Adrenal gland (tissue), 12 donors: Measurements from ENCODE around the gene ENTPD5. TPM values are rescaled to one million over a fixed set of nuclear protein-coding genes. Genes with fewer than 3 reads are reported as not detected.
A peak's percentile ranks its signal among the peaks of the same experiment; 100 is the strongest.
"Not testable (repeated sequence)": the region's sequence is repeated elsewhere in the genome, so short reads cannot be mapped to it uniquely, and the experiment has no call there.

Source experiments
- DNase-seq, 7 donors: peaks; one replicate each; pipeline ENCODE4 v3.0.0-alpha.2; 2019 to 2020
- H3K27ac ChIP-seq, 5 donors: fragments of 200-600 bp; sonication (generic) in 4 of 5; 1 replicate in 3 of 5; 2 replicates in 2 of 5; pipeline versions ENCODE4 v1.5.1 to v1.8.0; 2016 to 2020; ENCODE audit warnings: mild to moderate bottlenecking in 1 of 5
- H3K27me3 ChIP-seq: fragments of 200-600 bp; 2 replicates; pipeline ENCODE4 v1.8.0; 2021
- H3K36me3 ChIP-seq, 2 donors: fragments of 200-600 bp; replicated peaks in 1 of 2; 1 replicate in 1 of 2; 2 replicates in 1 of 2; pipeline versions ENCODE4 v1.5.1 to v1.8.0; 2018 to 2022
- H3K4me1 ChIP-seq, 2 donors: fragments of 200-600 bp; replicated peaks in 1 of 2; 1 replicate in 1 of 2; 2 replicates in 1 of 2; pipeline versions ENCODE4 v1.5.1 to v1.8.0; 2018 to 2021
- H3K4me3 ChIP-seq, 4 donors: fragments of 200-600 bp; sonication (generic) in 3 of 4; one replicate each; pipeline ENCODE4 v1.5.1; 2016 to 2018
- H3K9me3 ChIP-seq, 3 donors: fragments of 200-600 bp; sonication (generic) in 1 of 3; replicated peaks in 1 of 3; 1 replicate in 2 of 3; 2 replicates in 1 of 3; pipeline versions ENCODE4 v1.5.1 to v1.8.0; 2016 to 2021
- POLR2A ChIP-seq, 2 donors: fragments of 450-650 bp; IDR thresholded peaks; one replicate each; pipeline ENCODE4 v1.6.1; 2017; ENCODE audit warnings: antibody characterized with exemption in 2 of 2, mild to moderate bottlenecking in 2 of 2, moderate library complexity in 1 of 2
- WGBS, 4 donors: extraction: QIAGEN DNeasy Blood & Tissue Kit in 2 of 4; methylation state at CpG; one replicate each; pipeline versions ENCODE4 v1.1.5 to v1.1.7; 2013 to 2017; 5-methylcytosine and 5-hydroxymethylcytosine counted together
- intact Hi-C, 2 donors: fragments of 100-400 bp; cut with DNase I; formaldehyde crosslinking; loops; one replicate each; pipeline versions ENCODE4 v1.14.1 to v1.15.0; 2022 to 2023
- polyA plus RNA-seq, 3 donors: library from polyadenylated mRNA; stranded (reverse); fragments of 200-250 nt in 2 of 3; fragments of 350-450 nt in 1 of 3; fragmentation: Illumina TruSeq in 1 of 3; extraction: RNeasy Lipid Tissue Mini Kit (QIAGEN cat#74804) in 1 of 3; gene quantifications; one replicate each; pipeline ENCODE4 v1.2.3, GENCODE V29; 2013 to 2014
- total RNA-seq, 9 donors: library from RNA; depleted of rRNA in 4 of 9; stranded (reverse); fragments of >200 nt in 4 of 9; fragments of 120-200 nt in 1 of 9; fragmentation: NEBNext Ultra II Directional in 1 of 9; extraction: Animal tissue kit (Norgen Biotek cat#: 25700) in 1 of 9; gene quantifications; one replicate each; pipeline versions ENCODE4 v1.1.0 to v1.2.4, GENCODE V29; 2013 to 2023
- TF ChIP-seq, protein P1 (sequence below), 6 experiments: fragments of 450-650 bp in 4 of 6; fragments of 200-600 bp in 2 of 6; sonication (generic) in 1 of 6; IDR thresholded peaks; 1 replicate in 5 of 6; 2 replicates in 1 of 6; pipeline versions ENCODE4 v1.5.1 to v1.8.0; 2016 to 2021; ENCODE audit warnings: antibody characterized with exemption in 6 of 6, mild to moderate bottlenecking in 2 of 6, moderate library complexity in 1 of 6
- donor health status: healthy with polysubstance abuse.
- donor health status: Bipolar disorder and iron deficiency.
- donor health status: DM: yes; HTN: yes; CAD: no.
- donor health status: DM: no; HTN: no; CAD: no.
- donor health status: DM: no; HTN: no; CAD: no.
- donor health status: DM: yes; HTN: yes; CAD: no.

ENTPD5 gene
- total and polyA plus RNA-seq, 12 donors, result 6.5 to 18.5 (median 13.5) TPM

DNA sequence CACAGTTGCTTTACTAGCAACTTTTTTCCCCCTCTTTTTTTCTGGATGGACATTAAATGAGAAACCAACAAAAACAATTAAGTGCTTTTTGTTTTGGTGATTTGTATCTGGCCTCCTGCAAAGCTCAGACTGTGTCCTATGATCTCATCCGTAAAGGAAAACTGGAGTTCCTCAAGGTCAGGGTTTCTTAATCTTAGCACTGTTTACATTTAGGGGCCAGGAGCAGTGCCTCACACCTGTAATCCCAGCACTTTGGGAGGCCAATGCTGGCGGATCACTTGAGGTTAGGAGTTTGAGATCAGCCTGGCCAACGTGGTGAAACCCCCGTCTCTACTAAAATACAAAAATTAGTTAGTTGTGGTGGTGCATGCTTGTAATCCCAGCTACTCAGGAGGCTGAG lies 28.0 kb downstream of the ENTPD5 start:
- TF ChIP-seq POLR2A (IDR thresholded peaks at IDR 0.05), result no peak
- TF ChIP-seq, protein P1, sequence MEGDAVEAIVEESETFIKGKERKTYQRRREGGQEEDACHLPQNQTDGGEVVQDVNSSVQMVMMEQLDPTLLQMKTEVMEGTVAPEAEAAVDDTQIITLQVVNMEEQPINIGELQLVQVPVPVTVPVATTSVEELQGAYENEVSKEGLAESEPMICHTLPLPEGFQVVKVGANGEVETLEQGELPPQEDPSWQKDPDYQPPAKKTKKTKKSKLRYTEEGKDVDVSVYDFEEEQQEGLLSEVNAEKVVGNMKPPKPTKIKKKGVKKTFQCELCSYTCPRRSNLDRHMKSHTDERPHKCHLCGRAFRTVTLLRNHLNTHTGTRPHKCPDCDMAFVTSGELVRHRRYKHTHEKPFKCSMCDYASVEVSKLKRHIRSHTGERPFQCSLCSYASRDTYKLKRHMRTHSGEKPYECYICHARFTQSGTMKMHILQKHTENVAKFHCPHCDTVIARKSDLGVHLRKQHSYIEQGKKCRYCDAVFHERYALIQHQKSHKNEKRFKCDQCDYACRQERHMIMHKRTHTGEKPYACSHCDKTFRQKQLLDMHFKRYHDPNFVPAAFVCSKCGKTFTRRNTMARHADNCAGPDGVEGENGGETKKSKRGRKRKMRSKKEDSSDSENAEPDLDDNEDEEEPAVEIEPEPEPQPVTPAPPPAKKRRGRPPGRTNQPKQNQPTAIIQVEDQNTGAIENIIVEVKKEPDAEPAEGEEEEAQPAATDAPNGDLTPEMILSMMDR (IDR thresholded peaks at IDR 0.05), result no peak
- no peak overlapping the region for H3K27ac ChIP-seq
- DNase-seq, result no peak

DNA sequence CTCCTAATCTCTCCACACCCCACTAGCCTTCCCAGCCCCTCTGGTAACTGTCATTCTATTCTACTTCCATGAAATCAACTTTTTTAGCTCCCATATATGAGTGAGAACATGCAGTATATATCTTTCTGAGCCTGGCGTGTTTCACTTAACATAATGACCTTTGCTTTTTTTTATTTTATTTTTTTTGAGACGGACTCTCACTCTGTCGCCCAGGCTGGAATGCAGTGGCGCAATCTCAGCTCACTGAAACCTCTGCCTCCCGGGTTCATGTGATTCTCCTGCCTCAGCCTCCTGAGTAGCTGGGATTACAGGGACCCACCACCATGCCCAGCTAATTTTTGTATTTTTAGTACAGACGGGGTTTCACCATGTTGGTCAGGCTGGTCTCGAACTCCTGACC lies 30.4 kb downstream of the ENTPD5 start:
- not testable (repeated sequence) for H3K27me3 ChIP-seq, DNase-seq, H3K4me1 ChIP-seq, H3K9me3 ChIP-seq, H3K4me3 ChIP-seq, H3K27ac ChIP-seq, H3K36me3 ChIP-seq
- 77 to 82% (median 80%) methylated on average over 5 to 7 of the region's 7 CpGs for WGBS, 4 donors
- intact Hi-C loops, result loop anchor here in 1 of 2 donors (5.0 kb wide), 1 partner anchor 354 kb away; no protein-coding TSS in a partner anchor

More for the DNA sequence above, 28.0 kb downstream of the ENTPD5 start:
- H3K9me3 ChIP-seq, result no peaks in the 10 kb centered on the region
- 0 to 76% (median 68%) methylated on average over 1 to 4 of the region's 4 CpGs for WGBS, 4 donors
- no peak overlapping the region for H3K4me3 ChIP-seq
- H3K36me3 ChIP-seq, result no peaks in the 10 kb centered on the region
- H3K27me3 ChIP-seq, result no peaks in the 10 kb centered on the region
- intact Hi-C loops, result no loop called here
- peaks cover 0 to 4% of the 10 kb centered on the region in 2 donors for H3K4me1 ChIP-seq

DNA sequence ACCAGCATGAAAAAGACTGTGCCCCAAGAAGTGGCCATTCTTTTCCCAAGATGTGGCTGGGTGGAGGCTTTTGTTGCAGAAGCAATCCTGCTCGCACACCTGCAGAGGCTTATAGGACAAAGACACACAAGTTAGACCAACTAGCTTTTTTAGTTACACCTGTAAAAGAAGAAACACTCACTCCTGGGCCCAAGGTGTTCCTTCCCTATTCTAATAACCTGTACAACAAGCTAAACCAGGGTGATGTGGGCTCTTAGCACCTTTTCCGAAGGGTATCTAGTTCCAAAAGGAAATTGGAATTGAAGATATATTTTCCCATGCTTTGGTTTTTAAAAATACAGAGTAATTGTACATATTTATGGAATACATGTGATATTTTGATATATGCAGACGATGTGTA lies 31.0 kb downstream of the ENTPD5 start:
- no peaks in the 10 kb centered on the region for H3K36me3 ChIP-seq

GRCh38 chr14:73977896-73978295 lies 41.2 kb downstream of the ENTPD5 start:
- Histone ChIP-seq H3K27me3 (no peaks in the 10 kb centered on the region), H3K27ac (no peak overlapping the region), H3K4me1 (no peaks in the 10 kb centered on the region), H3K36me3 (peaks cover 0 to 3% of the 10 kb centered on the region in 2 donors), H3K4me3 (no peak overlapping the region), H3K9me3 (no peaks in the 10 kb centered on the region)
- intact Hi-C loops, result no loop called here
- TF ChIP-seq, protein P1 (IDR thresholded peaks at IDR 0.05), result no peak
- no peak for TF ChIP-seq POLR2A (IDR thresholded peaks at IDR 0.05)
- WGBS, 4 donors, result 61 to 79% (median 64%) methylated on average over 3 to 4 of the region's 4 CpGs
- no peak for DNase-seq

More for the DNA sequence above, 31.0 kb downstream of the ENTPD5 start:
- DNase-seq, result no peak
- H3K4me1 ChIP-seq, result peaks cover 0 to 4% of the 10 kb centered on the region in 2 donors
- no peaks in the 10 kb centered on the region for H3K27me3 ChIP-seq
- intact Hi-C loops, result loop anchor here in 1 of 2 donors (5.0 kb wide), 1 partner anchor 354 kb away; no protein-coding TSS in a partner anchor
- no peaks in the 10 kb centered on the region for H3K9me3 ChIP-seq
- no peak overlapping the region for H3K27ac ChIP-seq
- TF ChIP-seq POLR2A (IDR thresholded peaks at IDR 0.05), result no peak
- TF ChIP-seq, protein P1 (IDR thresholded peaks at IDR 0.05), result no peak
- H3K4me3 ChIP-seq, result no peak overlapping the region
- 79 to 82% (median 80%) methylated on average over 3 of the region's 3 CpGs for WGBS, 4 donors

GRCh38 chr14:73976125-73976524 lies 43.0 kb downstream of the ENTPD5 start:
- no peak overlapping the region for H3K4me3 ChIP-seq
- H3K27ac ChIP-seq, result no peak overlapping the region
- no peaks in the 10 kb centered on the region for H3K27me3 ChIP-seq
- intact Hi-C loops, result no loop called here
- no peaks in the 10 kb centered on the region for H3K9me3 ChIP-seq
- DNase-seq, result peak in 1 of 7 donors; percentile 10
- TF ChIP-seq, protein P1 (IDR thresholded peaks at IDR 0.05), result no peak
- TF ChIP-seq POLR2A (IDR thresholded peaks at IDR 0.05), result no peak
- WGBS, 4 donors, result 68 to 80% (median 71%) methylated on average over 6 of the region's 6 CpGs
- peaks cover 0 to 3% of the 10 kb centered on the region in 2 donors for H3K36me3 ChIP-seq
- no peaks in the 10 kb centered on the region for H3K4me1 ChIP-seq
